OCI-M2 (cell line): Measurements from ENCODE around the gene ZC3H7A.

Experiments used
- DNase-seq: peaks from one replicate; lab custom pipeline; 2025; ENCODE audit not compliant: unreplicated experiment; lab: John Stamatoyannopoulos, UW

ZC3H7A gene

GRCh38 chr16:11774065-11774626 is 22.9 kb downstream of the ZC3H7A start:
- no peak for DNase-seq

DNA sequence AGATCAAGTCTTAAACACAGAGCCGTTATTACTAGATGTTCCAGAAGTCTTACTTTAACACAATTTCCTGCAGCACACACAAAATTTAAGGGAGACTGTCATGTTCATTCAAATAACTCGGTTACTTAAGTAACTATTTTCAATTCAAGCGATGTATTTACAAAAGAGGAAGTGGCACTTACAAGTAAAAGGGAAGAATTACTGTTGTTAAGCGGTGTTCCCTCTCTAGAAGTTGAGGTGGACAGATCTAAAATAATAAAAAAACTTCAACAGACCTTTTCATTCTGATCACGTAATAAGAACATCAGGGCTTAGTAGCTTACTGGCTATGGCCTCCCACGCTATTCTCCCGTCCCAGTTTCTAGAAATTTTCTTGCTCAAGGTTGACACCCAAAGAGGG is 28.2 kb downstream of the ZC3H7A start:
- DNase-seq = no peak

DNA sequence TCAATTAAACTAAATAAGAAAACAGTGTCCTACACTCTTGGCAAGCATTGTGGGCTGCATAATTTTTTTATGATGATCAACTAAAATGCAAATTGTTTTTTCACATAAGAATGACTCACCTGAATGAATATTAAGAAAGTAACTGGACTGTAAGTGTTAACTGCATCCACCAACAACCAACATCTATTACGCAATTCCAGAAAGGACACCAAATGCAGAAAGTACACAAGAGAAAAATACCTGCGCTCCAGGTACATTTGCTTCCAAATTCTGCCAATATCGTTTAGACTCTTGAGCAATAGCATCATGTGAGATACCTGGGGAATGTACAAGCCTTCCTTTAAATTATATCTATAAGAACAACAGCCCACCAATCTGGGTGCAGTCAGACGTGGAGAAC is 34.6 kb downstream of the ZC3H7A start:
- DNase-seq = no peak

DNA sequence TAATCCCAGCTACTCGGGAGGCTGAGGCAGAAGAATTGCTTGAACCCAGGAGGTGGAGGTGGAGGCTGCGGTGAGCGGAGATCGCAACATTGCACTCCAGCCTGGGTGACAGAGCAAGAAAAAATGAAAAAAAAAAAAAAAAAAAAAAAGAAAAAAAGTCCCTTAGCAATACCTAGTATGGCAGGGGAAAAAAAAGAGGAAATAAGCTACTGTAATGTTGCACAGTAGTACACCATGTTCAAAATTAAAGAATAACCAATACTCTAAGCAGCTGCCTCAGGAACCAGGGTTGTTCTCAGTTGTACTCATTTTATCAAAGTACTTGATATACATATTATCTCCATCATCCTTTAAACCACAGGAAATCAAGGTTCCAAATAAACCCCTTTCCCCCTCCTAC is 37.1 kb downstream of the ZC3H7A start:
- no peak for DNase-seq

DNA sequence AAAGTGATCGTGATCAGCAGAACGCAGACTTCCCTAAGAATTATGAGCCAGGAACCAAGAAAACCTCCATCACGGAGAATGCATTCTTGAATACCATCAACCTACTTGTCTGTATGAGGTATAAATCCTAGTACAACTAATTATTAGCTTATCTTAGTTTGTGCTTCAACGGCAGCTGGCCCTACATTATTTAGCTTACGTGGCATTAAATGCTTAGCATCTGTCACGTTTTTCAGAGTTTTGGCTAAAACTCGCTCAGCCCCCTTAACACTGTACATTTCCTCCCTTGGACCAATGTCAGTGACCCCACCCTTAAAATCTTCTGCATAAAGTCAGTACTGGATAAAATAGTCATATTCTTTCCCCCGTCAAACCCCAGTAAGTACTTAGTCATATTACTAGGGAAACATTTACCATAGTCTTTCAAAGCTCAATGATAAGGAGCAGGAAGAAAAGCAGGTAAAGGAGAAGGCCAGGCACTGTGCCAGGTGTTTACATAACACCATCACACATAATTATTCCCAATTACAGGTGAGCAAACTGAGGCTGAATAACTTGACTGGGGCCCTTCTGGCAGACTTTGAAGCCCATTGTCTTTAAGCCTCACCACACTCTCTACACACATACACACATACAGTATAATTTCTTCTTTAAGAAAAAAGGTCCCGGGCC is 37.8 kb downstream of the ZC3H7A start:
- no peak for DNase-seq

DNA sequence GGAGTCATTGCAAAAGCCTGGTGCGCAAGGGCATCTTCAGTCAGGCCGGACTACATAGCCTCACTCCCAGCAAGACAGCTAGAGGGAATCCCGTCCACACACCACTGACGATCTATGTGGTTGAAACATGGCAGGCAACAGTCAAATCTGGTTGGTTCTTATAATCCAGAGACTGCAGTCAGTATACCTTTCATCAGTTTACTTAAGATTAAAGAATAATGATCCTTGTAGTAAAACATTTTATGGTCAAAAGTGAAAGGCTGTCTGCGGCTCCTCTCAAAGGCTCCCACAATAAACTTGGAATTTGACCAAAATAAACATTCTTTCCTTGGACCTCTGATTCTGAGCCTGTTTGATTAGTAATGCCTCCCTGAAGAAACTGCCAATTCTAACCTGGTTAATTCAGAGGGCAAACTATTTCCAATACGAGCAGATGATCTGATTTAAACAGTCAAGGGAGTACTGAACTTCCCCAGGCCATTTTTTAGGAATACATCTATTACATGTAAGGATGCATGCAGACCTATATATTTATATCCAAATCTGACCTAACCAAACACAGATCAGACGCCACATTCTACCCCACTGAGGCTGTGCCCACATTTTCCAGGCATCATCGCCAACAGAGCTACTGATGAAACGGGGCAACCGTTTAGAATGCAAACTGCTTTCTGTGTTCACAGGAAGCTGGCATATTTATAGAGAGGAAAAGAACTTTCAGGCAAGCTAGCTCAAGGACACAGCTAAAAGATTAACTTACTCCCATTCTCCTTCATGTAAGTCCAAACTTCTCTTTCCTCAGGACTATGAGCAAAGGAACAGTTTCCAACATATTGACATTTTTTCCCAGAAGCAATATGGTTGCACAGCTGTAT is 39.1 kb downstream of the ZC3H7A start:
- no peak for DNase-seq

- DNase-seq = no peak
Measured at GRCh38 chr16:11756248-11756647, 40.8 kb downstream of the ZC3H7A start.

DNA sequence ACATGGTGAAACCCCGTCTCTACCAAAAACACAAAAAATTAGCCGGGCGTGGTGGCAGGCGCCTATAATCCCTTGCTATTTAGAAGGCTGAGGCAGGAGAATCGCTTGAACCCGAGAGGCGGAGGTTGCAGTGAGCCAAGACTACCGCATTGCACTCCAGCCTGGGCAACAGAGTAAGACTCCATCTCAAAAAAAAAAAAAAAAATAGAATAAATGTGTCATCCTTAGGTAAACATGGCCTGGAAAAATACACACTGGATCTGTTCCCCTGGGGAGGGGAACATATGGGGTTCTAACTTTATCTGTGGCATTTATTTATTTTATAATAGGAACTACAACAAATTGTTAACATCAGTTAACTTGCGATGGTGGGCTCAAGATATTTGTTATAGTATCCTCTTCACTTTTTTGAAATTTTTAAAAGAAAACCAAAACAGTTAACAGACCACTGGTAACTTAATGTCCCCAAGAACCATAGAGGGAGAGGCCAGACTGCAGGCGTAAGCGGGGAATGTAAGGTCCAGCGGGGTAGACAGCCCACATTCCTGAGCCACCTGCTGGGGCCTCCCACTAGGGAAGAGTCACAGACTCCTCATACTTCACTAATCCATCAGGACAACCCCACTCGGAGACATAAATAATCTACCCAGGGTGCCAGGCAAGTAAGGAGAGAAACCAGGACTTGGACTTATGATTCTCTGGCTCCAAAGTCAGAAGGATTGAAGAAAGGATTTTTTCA is 41.9 kb downstream of the ZC3H7A start:
- no peak for DNase-seq

DNA sequence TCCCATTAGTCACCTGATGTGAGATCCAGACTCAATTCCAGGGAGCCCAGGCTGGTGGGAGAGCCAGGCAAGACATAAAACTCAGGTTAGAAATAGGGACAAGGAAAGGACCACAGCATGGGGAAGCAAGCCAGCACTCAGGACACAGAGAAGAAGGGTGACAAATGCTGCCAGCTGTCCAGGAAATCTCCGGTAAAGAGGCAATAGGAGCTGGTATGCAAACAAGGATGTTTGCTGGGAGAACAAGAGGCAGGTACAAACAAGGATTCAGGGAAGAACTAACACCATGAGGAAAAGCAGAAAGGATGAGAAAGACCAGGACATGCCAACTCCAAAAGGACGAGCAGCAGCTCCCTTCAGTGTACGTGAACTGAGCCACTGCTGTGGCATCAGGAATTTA is 44.2 kb downstream of the ZC3H7A start:
- DNase-seq = no peak

GRCh38 chr16:11750056-11750455 is 47.0 kb downstream of the ZC3H7A start:
- no peak for DNase-seq

DNA sequence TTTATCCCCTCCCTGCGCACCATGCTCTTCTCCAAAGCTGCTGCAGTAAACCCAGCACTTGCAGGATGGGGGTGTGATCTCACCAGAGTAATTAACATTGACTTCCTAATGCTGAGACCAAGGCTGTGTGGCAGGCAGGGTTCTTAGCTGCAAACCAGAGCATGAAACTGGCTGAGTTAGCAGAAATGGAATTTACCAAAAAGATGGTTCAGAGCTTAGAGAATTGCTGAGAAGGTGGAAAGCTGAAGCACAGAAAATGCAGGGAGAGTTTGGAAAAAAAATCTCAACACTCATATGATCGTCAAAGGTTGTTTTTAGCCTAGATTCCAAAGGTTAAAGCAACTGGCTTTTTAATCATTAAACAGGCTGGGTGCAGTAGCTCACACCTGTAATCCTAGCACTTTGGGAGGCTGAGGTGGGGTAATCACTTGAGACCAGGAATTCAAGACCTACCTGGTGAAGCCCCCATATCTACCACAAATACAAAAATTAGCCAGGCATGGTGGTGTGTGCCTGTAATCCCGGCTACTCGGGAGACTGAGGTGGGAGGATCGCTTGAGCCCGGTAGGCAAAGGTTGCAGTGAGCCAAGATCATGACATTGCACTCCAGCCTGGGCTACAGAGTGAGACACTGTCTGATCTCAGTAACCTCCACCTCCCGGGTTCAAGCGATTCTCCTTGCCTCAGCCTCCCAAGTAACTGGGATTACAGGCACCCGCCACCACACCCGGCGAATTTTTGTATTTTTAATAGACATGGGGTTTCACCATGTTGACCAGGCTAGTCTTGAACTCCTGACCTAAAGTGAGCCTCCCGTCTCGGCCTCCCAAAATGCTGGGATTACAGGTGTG is 48.4 kb downstream of the ZC3H7A start:
- DNase-seq = no peak

DNA sequence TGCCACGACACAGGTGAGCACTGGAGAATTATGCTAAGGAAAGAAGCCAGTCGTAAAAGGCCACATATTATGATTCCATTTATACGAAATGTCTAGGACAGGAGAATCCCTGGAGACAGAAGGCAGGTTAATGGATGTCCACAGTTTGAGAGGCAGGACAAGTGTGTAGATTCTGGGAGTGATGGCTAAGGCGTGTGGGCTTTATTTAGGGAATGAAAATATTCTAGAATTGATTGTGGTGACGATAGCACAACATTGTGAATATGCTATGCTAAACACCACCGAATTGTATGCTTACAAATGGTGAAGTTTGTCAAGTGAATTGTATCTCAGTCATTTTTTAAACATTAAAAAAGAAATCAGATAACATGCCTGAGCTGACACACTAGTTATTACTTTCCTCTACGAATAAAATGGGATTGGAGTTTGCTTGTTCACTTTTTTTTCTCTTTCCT is 49.1 kb downstream of the ZC3H7A start:
- DNase-seq = no peak

GRCh38 chr16:11744075-11744470 is 53.0 kb downstream of the ZC3H7A start:
- no peak for DNase-seq

- DNase-seq = no peak
Measured at GRCh38 chr16:11743308-11744074, 53.6 kb downstream of the ZC3H7A start.

GRCh38 chr16:11742536-11743307 is 54.3 kb downstream of the ZC3H7A start, which contains the start of gene TXNDC11:
TXNDC11 (minus strand) TSS chr16:11742857; CDS start chr16:11742730, 127 bp downstream.
- peak; percentile 37 for DNase-seq

GRCh38 chr16:11742093-11742535 is 54.9 kb downstream of the ZC3H7A start:
- no peak for DNase-seq

DNA sequence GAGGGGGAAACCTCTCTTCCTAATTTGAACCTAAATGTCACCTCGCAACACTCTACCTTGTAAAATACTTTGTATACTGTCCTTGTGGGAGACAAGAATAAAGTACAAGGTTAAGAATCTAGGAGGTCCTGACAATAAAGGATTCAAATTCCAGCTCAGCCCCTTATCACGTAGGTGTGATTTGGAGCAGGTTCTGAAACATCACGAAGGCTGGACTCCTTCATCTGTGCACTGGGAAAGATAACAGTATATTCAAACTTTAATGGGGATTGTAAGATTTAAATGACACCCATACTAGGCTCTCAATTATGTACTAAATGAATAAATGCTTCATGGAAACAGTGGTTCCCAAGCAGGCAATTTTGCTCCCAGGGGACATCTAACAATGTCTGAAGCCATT is 56.5 kb downstream of the ZC3H7A start:
- DNase-seq = no peak

GRCh38 chr16:11738742-11739544 is 58.1 kb downstream of the ZC3H7A start:
- DNase-seq = no peak
